ENCODE results near the gene RRH.

DNA sequence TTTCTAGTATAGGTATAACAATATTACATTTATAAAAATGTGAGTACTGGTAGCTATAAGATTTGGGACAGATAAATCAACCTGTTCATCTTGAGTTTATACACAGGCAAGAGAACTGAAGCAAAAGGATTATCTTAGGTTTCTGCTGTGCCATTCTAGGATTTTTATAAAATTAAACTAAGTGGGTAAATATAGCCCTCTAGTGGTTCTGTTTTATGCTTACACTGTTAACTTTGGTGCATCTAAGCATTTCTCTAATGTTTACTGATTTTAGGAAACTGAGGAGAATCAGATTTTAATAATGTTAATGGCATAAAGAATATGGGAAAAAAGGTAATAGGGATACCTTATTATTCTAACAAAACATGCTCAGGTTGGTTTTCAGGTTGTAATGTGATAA, 1.1 kb upstream of the RRH start:
- TF ChIP-seq, protein P1, sequence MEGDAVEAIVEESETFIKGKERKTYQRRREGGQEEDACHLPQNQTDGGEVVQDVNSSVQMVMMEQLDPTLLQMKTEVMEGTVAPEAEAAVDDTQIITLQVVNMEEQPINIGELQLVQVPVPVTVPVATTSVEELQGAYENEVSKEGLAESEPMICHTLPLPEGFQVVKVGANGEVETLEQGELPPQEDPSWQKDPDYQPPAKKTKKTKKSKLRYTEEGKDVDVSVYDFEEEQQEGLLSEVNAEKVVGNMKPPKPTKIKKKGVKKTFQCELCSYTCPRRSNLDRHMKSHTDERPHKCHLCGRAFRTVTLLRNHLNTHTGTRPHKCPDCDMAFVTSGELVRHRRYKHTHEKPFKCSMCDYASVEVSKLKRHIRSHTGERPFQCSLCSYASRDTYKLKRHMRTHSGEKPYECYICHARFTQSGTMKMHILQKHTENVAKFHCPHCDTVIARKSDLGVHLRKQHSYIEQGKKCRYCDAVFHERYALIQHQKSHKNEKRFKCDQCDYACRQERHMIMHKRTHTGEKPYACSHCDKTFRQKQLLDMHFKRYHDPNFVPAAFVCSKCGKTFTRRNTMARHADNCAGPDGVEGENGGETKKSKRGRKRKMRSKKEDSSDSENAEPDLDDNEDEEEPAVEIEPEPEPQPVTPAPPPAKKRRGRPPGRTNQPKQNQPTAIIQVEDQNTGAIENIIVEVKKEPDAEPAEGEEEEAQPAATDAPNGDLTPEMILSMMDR (IDR thresholded peaks at IDR 0.05): peak; percentile 68
- no peak for TF ChIP-seq ZFX (IDR thresholded peaks at IDR 0.05; ENCODE audit: borderline replicate concordance)
